Measurements from ENCODE around the gene ZBTB25.
A peak's percentile ranks its signal among the peaks of the same experiment; 100 is the strongest.

GRCh38 chr14:64478634-64479250 lies 24.9 kb downstream of the ZBTB25 start:
- TF ChIP-seq CTCF (IDR thresholded peaks at IDR 0.05) (peak; percentile 35 to 47 (median 45)), POLR2A (IDR thresholded peaks at IDR 0.05) (no peak), POLR2AphosphoS5 (IDR thresholded peaks at IDR 0.05) (no peak), EP300 (IDR thresholded peaks at IDR 0.05; ENCODE audit: low read depth) (no peak)

Measured in transverse colon (tissue), 4 donors.